Measurements from ENCODE around the gene L3MBTL4. TPM values are rescaled to one million over a fixed set of nuclear protein-coding genes. Genes with fewer than 3 reads are reported as not detected.

L3MBTL4 gene
- total and polyA plus RNA-seq, 10 of the 15 experiments (the other 5 are each of a cell fraction or from before 2014, with no cell fraction given): 1.3 to 8.7 (median 3.8) TPM

DNA sequence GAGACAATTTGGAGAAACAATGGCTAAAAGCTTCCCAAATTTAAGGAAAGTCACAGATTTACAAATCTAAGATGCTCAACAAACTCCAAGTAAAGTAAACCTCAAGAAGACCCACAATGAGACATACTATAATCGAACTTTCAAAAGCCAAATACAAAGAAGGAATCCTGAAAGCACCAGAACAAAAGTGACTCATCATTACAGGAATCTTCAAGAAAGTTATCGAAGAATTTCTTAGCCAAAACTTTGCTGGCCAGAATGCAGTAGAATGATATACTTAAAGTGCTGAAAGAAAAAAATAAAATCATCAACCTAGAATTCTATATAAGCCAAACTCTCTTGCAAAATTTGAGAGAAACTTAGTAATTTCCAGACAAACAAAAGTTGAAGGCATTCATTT, 412.8 kb downstream of the L3MBTL4 start:
- peaks cover 7% of the 10 kb centered on the region; the same call in 2 of the 3 replicates for H3K9me3 ChIP-seq (replicated peaks; ENCODE audit: control insufficient read depth, insufficient read depth, low read length)
- H2AFZ ChIP-seq (ENCODE audit: control insufficient read depth, low read depth, low read length): no peak overlapping the region
- H3K4me3 ChIP-seq: no peak overlapping the region
- FAIRE-seq: no peak
- ChIA-PET SMC1A (ENCODE audit: uncharacterized antibody, unreplicated experiment) (interaction anchor here (0.8 kb wide), 1 partner anchor 58 kb away, joined by 3 read pairs; no protein-coding TSS in a partner anchor), CTCF (interaction anchor here (0.6 kb wide), 1 partner anchor 23 kb away, joined by 3 read pairs; no protein-coding TSS in a partner anchor), RAD21 (ENCODE audit: unreplicated experiment) (no interaction called here), POLR2A (no interaction called here)
- H3K36me3 ChIP-seq (ENCODE audit: control insufficient read depth in 2 of 2, insufficient read depth in 2 of 2, low read length in 1 of 2): no peaks in the 10 kb centered on the region
- DNase-seq (ENCODE audit: low read depth, low spot score): no peak
- H3K9ac ChIP-seq (ENCODE audit: control insufficient read depth, insufficient read depth, low read length): no peak overlapping the region
- no peaks in the 10 kb centered on the region for H3K79me2 ChIP-seq (ENCODE audit: control insufficient read depth, insufficient read depth, low read length)
- TF ChIP-seq BHLHE40 (IDR thresholded peaks at IDR 0.05; ENCODE audit: borderline replicate concordance in 1 of 2, low read depth in 2 of 2, low read length in 1 of 2): no peak
- no peak overlapping the region for H3K4me2 ChIP-seq (ENCODE audit: control insufficient read depth, insufficient read depth)
- H3K27me3 ChIP-seq (replicated peaks in 1 of 2; ENCODE audit: control insufficient read depth in 2 of 2, insufficient read depth in 2 of 2, low read length in 1 of 2): no peaks in the 10 kb centered on the region
- H3K4me1 ChIP-seq (ENCODE audit: control insufficient read depth, insufficient read depth, low read length): peaks cover 29% of the 10 kb centered on the region
- in situ Hi-C loops (cut with MboI): no loop called here
- intact Hi-C loops (cut with micrococcal nuclease; ENCODE audit: unreplicated experiment): loop anchor here (10.0 kb wide), 1 partner anchor 213 kb away; no protein-coding TSS in a partner anchor
- ATAC-seq: no peak
- H3K27ac ChIP-seq (ENCODE audit: control insufficient read depth, insufficient read depth): no peak overlapping the region
- no peaks in the 10 kb centered on the region for H4K20me1 ChIP-seq (ENCODE audit: control insufficient read depth, insufficient read depth)
- WGBS (ENCODE audit: insufficient coverage, insufficient replicate concordance, low lambda C conversion rate, missing lambda C conversion rate): 50% methylated on average over 2 of the region's 2 CpGs
- BruUV-seq (replicated peaks): no TSS peak

DNA sequence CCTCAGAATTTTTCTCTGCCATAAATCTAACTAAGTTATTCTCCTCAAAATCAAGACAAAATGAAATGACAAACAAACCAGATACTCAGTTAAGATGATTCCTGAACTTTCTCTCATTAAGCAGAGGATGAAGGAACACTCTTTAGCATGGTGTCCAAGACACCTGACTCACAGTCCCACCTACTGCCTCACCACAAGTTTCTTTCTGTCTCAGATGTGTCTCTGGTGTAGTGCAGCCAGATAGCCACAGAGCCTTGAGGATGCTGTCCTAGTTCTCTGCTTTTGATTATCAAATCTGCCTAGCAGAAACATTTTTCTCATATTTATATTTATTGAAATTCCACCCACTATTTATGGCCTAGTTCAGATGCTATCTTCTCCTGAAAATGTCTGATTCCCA, 415.8 kb downstream of the L3MBTL4 start:
- H2AFZ ChIP-seq (ENCODE audit: control insufficient read depth, low read depth, low read length): no peak overlapping the region
- TF ChIP-seq JUNB (IDR thresholded peaks at IDR 0.05): 0 out of 2 replicates have a peak, but pooled peaks have one; percentile 22
- peak; percentile 82 for TF ChIP-seq RUNX3 (IDR thresholded peaks at IDR 0.05; ENCODE audit: low read length)
- TF ChIP-seq LARP7 (IDR thresholded peaks at IDR 0.05): no peak
- intact Hi-C loops (cut with micrococcal nuclease; ENCODE audit: unreplicated experiment) (no loop called here), in situ Hi-C loops (cut with MboI) (no loop called here)
- no peak for FAIRE-seq
- SMC1A ChIA-PET (ENCODE audit: uncharacterized antibody, unreplicated experiment): no interaction called here
- CTCF ChIA-PET: no interaction called here
- no peaks in the 10 kb centered on the region for H3K36me3 ChIP-seq (ENCODE audit: control insufficient read depth in 2 of 2, insufficient read depth in 2 of 2, low read length in 1 of 2)
- H3K27ac ChIP-seq (ENCODE audit: control insufficient read depth, insufficient read depth): no peak overlapping the region
- RAD21 ChIA-PET (ENCODE audit: unreplicated experiment): no interaction called here
- no peak overlapping the region for H3K9ac ChIP-seq (ENCODE audit: control insufficient read depth, insufficient read depth, low read length)
- no peaks in the 10 kb centered on the region for H3K27me3 ChIP-seq (replicated peaks in 1 of 2; ENCODE audit: control insufficient read depth in 2 of 2, insufficient read depth in 2 of 2, low read length in 1 of 2)
- H3K4me1 ChIP-seq (ENCODE audit: control insufficient read depth, insufficient read depth, low read length): peaks cover 20% of the 10 kb centered on the region
- H3K4me3 ChIP-seq: no peak overlapping the region
- POLR2A ChIA-PET: no interaction called here
- no TSS peak for BruUV-seq (replicated peaks)
- H3K9me3 ChIP-seq (replicated peaks; ENCODE audit: control insufficient read depth, insufficient read depth, low read length): peaks cover 7% of the 10 kb centered on the region; the same call in 2 of the 3 replicates
- peak overlapping the region; percentile 35; the same call in 1 of the 2 replicates for H3K4me2 ChIP-seq (ENCODE audit: control insufficient read depth, insufficient read depth)
- peak; percentile 61; the same call in 2 of the 3 replicates for ATAC-seq
- H4K20me1 ChIP-seq (ENCODE audit: control insufficient read depth, insufficient read depth): no peaks in the 10 kb centered on the region
- DNase-seq (ENCODE audit: low read depth, low spot score): no peak
- no peaks in the 10 kb centered on the region for H3K79me2 ChIP-seq (ENCODE audit: control insufficient read depth, insufficient read depth, low read length)
